ENCODE measurements around the gene NFX1.

The NFX1 gene

DNA sequence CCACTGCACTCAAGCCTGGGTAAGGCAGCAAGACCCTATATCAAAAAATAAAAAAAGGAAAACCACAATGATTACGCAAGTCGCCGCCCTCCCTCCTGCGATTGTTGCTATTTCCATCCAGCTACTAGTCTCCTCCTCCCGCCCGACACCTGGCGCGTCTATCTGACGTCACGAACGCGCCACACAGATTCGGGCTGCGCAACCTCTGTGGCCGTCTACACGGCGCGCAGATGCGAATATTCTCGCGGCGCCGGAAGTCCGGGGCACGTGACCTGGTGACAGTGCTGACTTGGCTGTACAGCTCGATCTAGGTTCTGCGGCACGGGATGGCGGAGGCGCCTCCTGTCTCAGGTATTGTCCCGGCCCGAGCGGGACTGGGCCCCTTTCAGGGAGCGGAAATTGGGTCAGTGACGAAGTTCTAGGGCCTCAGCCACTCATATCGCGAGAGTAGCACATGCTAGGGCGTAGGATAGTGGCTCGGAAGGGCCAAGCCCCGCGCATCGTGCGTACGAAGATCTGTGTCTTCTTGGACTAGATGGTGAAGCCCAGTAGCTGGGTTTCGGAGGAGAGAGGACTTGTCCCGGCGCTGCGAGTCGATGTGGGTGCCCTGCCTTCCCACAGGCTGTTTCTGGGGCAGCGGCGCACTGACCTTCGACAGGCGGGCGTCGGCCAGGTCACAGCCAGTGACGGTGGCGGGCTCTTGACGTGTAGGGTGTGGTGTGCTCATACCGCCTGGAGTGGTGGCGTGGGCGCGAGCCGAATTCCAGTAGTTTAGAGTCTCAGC, at the start of gene NFX1:
TSS of gene NFX1 (plus strand) at position 270 of the 784 bp plus-strand sequence. CDS start at position 327, 57 bp downstream.
- TF ChIP-seq, protein P1, sequence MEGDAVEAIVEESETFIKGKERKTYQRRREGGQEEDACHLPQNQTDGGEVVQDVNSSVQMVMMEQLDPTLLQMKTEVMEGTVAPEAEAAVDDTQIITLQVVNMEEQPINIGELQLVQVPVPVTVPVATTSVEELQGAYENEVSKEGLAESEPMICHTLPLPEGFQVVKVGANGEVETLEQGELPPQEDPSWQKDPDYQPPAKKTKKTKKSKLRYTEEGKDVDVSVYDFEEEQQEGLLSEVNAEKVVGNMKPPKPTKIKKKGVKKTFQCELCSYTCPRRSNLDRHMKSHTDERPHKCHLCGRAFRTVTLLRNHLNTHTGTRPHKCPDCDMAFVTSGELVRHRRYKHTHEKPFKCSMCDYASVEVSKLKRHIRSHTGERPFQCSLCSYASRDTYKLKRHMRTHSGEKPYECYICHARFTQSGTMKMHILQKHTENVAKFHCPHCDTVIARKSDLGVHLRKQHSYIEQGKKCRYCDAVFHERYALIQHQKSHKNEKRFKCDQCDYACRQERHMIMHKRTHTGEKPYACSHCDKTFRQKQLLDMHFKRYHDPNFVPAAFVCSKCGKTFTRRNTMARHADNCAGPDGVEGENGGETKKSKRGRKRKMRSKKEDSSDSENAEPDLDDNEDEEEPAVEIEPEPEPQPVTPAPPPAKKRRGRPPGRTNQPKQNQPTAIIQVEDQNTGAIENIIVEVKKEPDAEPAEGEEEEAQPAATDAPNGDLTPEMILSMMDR (IDR thresholded peaks at IDR 0.05; ENCODE audit: insufficient read depth, low read length, poor library complexity, severe bottlenecking), result no peak
- no peak for TF ChIP-seq EZH2phosphoT487 (conservative IDR thresholded peaks at IDR 0.05; ENCODE audit: low read length)
- Histone ChIP-seq H2AFZ (ENCODE audit: low read depth, low read length, severe bottlenecking) (peak within 1 kb of the TSS; percentile 27), H3F3A (ENCODE audit: insufficient read depth) (peaks cover 26% of the 10 kb centered on the region), H3K9me2 (replicated peaks; ENCODE audit: insufficient read depth, low read length) (no peaks in the 10 kb centered on the region), H3K9ac (ENCODE audit: low read length) (peak within 1 kb of the TSS; percentile 90), H3K4me3 (ENCODE audit: insufficient read depth, low read length, poor library complexity, severe bottlenecking) (peak within 1 kb of the TSS; percentile 85), H3K27me3 (ENCODE audit: low read length) (no peaks in the 10 kb centered on the region), H3K27ac (ENCODE audit: low read depth, low read length) (peak within 1 kb of the TSS; percentile 91), H3K79me2 (ENCODE audit: insufficient read depth, low read length) (peaks cover 50% of the 10 kb centered on the region), H4K20me1 (ENCODE audit: low read depth, low read length) (no peaks in the 10 kb centered on the region), H3K9me3 (ENCODE audit: insufficient read depth, low read length) (no peaks in the 10 kb centered on the region), H3K36me3 (ENCODE audit: low read length) (0 out of 2 replicates have a peak, but pooled peaks cover 17% of the 10 kb centered on the region), H3K4me2 (ENCODE audit: low read depth, low read length, poor library complexity, severe bottlenecking) (peak within 1 kb of the TSS; percentile 60)

DNA sequence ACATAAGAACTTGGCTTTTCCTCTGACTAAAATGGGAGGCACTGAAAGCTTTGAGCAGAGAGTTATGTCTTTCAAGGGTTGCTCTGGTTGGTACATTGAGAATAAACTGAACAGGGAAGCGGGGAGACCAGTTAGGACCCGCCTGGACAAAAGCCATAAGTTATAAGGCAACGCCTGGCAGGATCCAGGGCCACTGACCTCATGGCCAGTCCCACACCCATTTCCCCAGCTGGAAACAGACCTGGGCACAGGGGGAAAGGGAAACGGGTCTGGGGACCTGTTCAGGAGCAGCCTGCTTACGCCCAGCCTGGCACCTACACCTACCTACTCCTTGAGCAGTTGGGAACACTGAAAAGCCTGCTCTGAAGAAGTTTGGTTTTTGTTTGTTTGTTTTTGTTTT, 49.0 kb upstream of the NFX1 start:
- Histone ChIP-seq H3K9me2 (replicated peaks; ENCODE audit: insufficient read depth, low read length) (no peaks in the 10 kb centered on the region), H3K79me2 (ENCODE audit: insufficient read depth, low read length) (no peaks in the 10 kb centered on the region), H3K27ac (ENCODE audit: low read depth, low read length) (no peak overlapping the region), H3K4me3 (ENCODE audit: insufficient read depth, low read length, poor library complexity, severe bottlenecking) (no peak overlapping the region), H3K36me3 (ENCODE audit: low read length) (no peaks in the 10 kb centered on the region), H2AFZ (ENCODE audit: low read depth, low read length, severe bottlenecking) (no peak overlapping the region), H3K9me3 (ENCODE audit: insufficient read depth, low read length) (no peaks in the 10 kb centered on the region), H3K27me3 (ENCODE audit: low read length) (no peaks in the 10 kb centered on the region), H3K4me2 (ENCODE audit: low read depth, low read length, poor library complexity, severe bottlenecking) (no peak overlapping the region), H4K20me1 (ENCODE audit: low read depth, low read length) (no peaks in the 10 kb centered on the region), H3F3A (ENCODE audit: insufficient read depth) (no peaks in the 10 kb centered on the region), H3K9ac (ENCODE audit: low read length) (no peak overlapping the region)
- TF ChIP-seq, protein P1 (IDR thresholded peaks at IDR 0.05; ENCODE audit: insufficient read depth, low read length, poor library complexity, severe bottlenecking), result no peak
- TF ChIP-seq EZH2phosphoT487 (conservative IDR thresholded peaks at IDR 0.05; ENCODE audit: low read length), result no peak

DNA sequence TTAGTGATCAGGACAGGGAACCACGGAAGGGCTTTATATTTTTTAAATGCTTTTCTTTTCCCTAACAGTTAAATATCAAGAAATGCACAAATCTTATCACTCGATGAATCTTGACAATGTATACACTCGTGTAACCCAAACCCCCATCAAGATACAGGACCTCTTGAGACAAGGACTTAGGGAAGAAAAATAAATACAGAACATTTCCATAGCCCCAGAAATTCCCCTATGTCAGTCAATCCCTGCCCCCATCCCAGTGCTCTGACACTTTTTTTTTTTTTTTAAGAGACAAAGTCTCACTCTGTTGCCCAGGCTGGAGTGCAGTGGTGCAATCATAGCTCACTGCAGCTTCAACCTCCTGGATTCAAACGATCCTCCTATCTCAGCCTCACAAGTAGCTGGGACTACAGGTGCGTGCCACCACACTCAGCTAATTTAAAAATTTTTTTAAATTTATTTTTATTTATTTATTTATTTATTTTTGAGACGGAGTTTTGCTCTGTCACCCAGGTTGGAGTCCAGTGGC, 47.6 kb upstream of the NFX1 start:
- no peak overlapping the region for H2AFZ ChIP-seq (ENCODE audit: low read depth, low read length, severe bottlenecking)
- H3K9me2 ChIP-seq (replicated peaks; ENCODE audit: insufficient read depth, low read length), result no peaks in the 10 kb centered on the region
- no peaks in the 10 kb centered on the region for H3K27me3 ChIP-seq (ENCODE audit: low read length)
- H3K4me3 ChIP-seq (ENCODE audit: insufficient read depth, low read length, poor library complexity, severe bottlenecking), result no peak overlapping the region
- no peaks in the 10 kb centered on the region for H4K20me1 ChIP-seq (ENCODE audit: low read depth, low read length)
- H3K9ac ChIP-seq (ENCODE audit: low read length), result no peak overlapping the region
- no peaks in the 10 kb centered on the region for H3K36me3 ChIP-seq (ENCODE audit: low read length)
- H3K4me2 ChIP-seq (ENCODE audit: low read depth, low read length, poor library complexity, severe bottlenecking), result no peak overlapping the region
- H3K9me3 ChIP-seq (ENCODE audit: insufficient read depth, low read length), result no peaks in the 10 kb centered on the region
- no peak for TF ChIP-seq EZH2phosphoT487 (conservative IDR thresholded peaks at IDR 0.05; ENCODE audit: low read length)
- TF ChIP-seq, protein P1 (IDR thresholded peaks at IDR 0.05; ENCODE audit: insufficient read depth, low read length, poor library complexity, severe bottlenecking), result no peak
- no peak overlapping the region for H3K27ac ChIP-seq (ENCODE audit: low read depth, low read length)
- no peaks in the 10 kb centered on the region for H3F3A ChIP-seq (ENCODE audit: insufficient read depth)
- H3K79me2 ChIP-seq (ENCODE audit: insufficient read depth, low read length), result no peaks in the 10 kb centered on the region

All from SU-DHL-6 (cell line).